Measurements from ENCODE around the gene EPN2.

Gene EPN2

GRCh38 chr17:19341211-19341631 lies 104.1 kb downstream of the EPN2 start:
- Histone ChIP-seq H3K4me3 (ENCODE audit: low read length) (no peak overlapping the region), H3K27me3 (ENCODE audit: insufficient read depth, low read length) (no peaks in the 10 kb centered on the region), H2AFZ (ENCODE audit: low read depth, low read length) (no peak overlapping the region), H3K4me1 (ENCODE audit: insufficient read depth, low read length) (peaks cover 12% of the 10 kb centered on the region), H3K36me3 (ENCODE audit: insufficient read depth, low read length) (no peaks in the 10 kb centered on the region), H3K9me3 (ENCODE audit: low read length) (no peaks in the 10 kb centered on the region)

- Histone ChIP-seq H3K4me1 (ENCODE audit: insufficient read depth, low read length) (peaks cover 16% of the 10 kb centered on the region), H3K36me3 (ENCODE audit: insufficient read depth, low read length) (no peaks in the 10 kb centered on the region), H2AFZ (ENCODE audit: low read depth, low read length) (no peak overlapping the region), H3K4me3 (ENCODE audit: low read length) (no peak overlapping the region), H3K27me3 (ENCODE audit: insufficient read depth, low read length) (no peaks in the 10 kb centered on the region), H3K9me3 (ENCODE audit: low read length) (no peaks in the 10 kb centered on the region)
These were observed 104.8 kb downstream of the EPN2 start for GRCh38 chr17:19341641-19342610.

- H3K4me3 ChIP-seq (ENCODE audit: low read length): no peak overlapping the region
- H2AFZ ChIP-seq (ENCODE audit: low read depth, low read length): no peak overlapping the region
- peaks cover 20% of the 10 kb centered on the region for H3K4me1 ChIP-seq (ENCODE audit: insufficient read depth, low read length)
- H3K27me3 ChIP-seq (ENCODE audit: insufficient read depth, low read length): no peaks in the 10 kb centered on the region
- H3K36me3 ChIP-seq (ENCODE audit: insufficient read depth, low read length): no peaks in the 10 kb centered on the region
- no peaks in the 10 kb centered on the region for H3K9me3 ChIP-seq (ENCODE audit: low read length)
These were observed 105.6 kb downstream of the EPN2 start for GRCh38 chr17:19342611-19343255.

- Histone ChIP-seq H3K9me3 (ENCODE audit: low read length) (no peaks in the 10 kb centered on the region), H3K36me3 (ENCODE audit: insufficient read depth, low read length) (no peaks in the 10 kb centered on the region), H3K4me1 (ENCODE audit: insufficient read depth, low read length) (peaks cover 20% of the 10 kb centered on the region), H2AFZ (ENCODE audit: low read depth, low read length) (no peak overlapping the region), H3K4me3 (ENCODE audit: low read length) (no peak overlapping the region), H3K27me3 (ENCODE audit: insufficient read depth, low read length) (no peaks in the 10 kb centered on the region)
These were observed 106.1 kb downstream of the EPN2 start for GRCh38 chr17:19343256-19343630.

- Histone ChIP-seq H3K4me1 (ENCODE audit: insufficient read depth, low read length) (peaks cover 20% of the 10 kb centered on the region), H3K36me3 (ENCODE audit: insufficient read depth, low read length) (no peaks in the 10 kb centered on the region), H3K4me3 (ENCODE audit: low read length) (no peak overlapping the region), H2AFZ (ENCODE audit: low read depth, low read length) (no peak overlapping the region), H3K9me3 (ENCODE audit: low read length) (no peaks in the 10 kb centered on the region), H3K27me3 (ENCODE audit: insufficient read depth, low read length) (no peaks in the 10 kb centered on the region)
These were observed 106.5 kb downstream of the EPN2 start for GRCh38 chr17:19343671-19344151.

- Histone ChIP-seq H3K4me3 (ENCODE audit: low read length) (no peak overlapping the region), H3K36me3 (ENCODE audit: insufficient read depth, low read length) (no peaks in the 10 kb centered on the region), H3K9me3 (ENCODE audit: low read length) (no peaks in the 10 kb centered on the region), H2AFZ (ENCODE audit: low read depth, low read length) (no peak overlapping the region), H3K27me3 (ENCODE audit: insufficient read depth, low read length) (no peaks in the 10 kb centered on the region), H3K4me1 (ENCODE audit: insufficient read depth, low read length) (peaks cover 19% of the 10 kb centered on the region)
These were observed 107.3 kb downstream of the EPN2 start for GRCh38 chr17:19344311-19345066.

- Histone ChIP-seq H3K36me3 (ENCODE audit: insufficient read depth, low read length) (no peaks in the 10 kb centered on the region), H3K9me3 (ENCODE audit: low read length) (no peaks in the 10 kb centered on the region), H2AFZ (ENCODE audit: low read depth, low read length) (no peak overlapping the region), H3K4me1 (ENCODE audit: insufficient read depth, low read length) (peaks cover 16% of the 10 kb centered on the region), H3K4me3 (ENCODE audit: low read length) (no peak overlapping the region), H3K27me3 (ENCODE audit: insufficient read depth, low read length) (no peaks in the 10 kb centered on the region)
These were observed 107.9 kb downstream of the EPN2 start for GRCh38 chr17:19345067-19345460.

GRCh38 chr17:19345486-19346350 lies 108.6 kb downstream of the EPN2 start:
- H3K4me1 ChIP-seq (ENCODE audit: insufficient read depth, low read length): peaks cover 16% of the 10 kb centered on the region
- no peaks in the 10 kb centered on the region for H3K27me3 ChIP-seq (ENCODE audit: insufficient read depth, low read length)
- no peaks in the 10 kb centered on the region for H3K9me3 ChIP-seq (ENCODE audit: low read length)
- no peaks in the 10 kb centered on the region for H3K36me3 ChIP-seq (ENCODE audit: insufficient read depth, low read length)
- H2AFZ ChIP-seq (ENCODE audit: low read depth, low read length): no peak overlapping the region
- no peak overlapping the region for H3K4me3 ChIP-seq (ENCODE audit: low read length)

GRCh38 chr17:19346351-19347255 lies 109.4 kb downstream of the EPN2 start:
- peaks cover 16% of the 10 kb centered on the region for H3K4me1 ChIP-seq (ENCODE audit: insufficient read depth, low read length)
- H2AFZ ChIP-seq (ENCODE audit: low read depth, low read length): no peak overlapping the region
- no peaks in the 10 kb centered on the region for H3K27me3 ChIP-seq (ENCODE audit: insufficient read depth, low read length)
- H3K36me3 ChIP-seq (ENCODE audit: insufficient read depth, low read length): no peaks in the 10 kb centered on the region
- no peaks in the 10 kb centered on the region for H3K9me3 ChIP-seq (ENCODE audit: low read length)
- H3K4me3 ChIP-seq (ENCODE audit: low read length): no peak overlapping the region

- no peak overlapping the region for H3K4me3 ChIP-seq (ENCODE audit: low read length)
- no peak overlapping the region for H2AFZ ChIP-seq (ENCODE audit: low read depth, low read length)
- H3K27me3 ChIP-seq (ENCODE audit: insufficient read depth, low read length): no peaks in the 10 kb centered on the region
- H3K4me1 ChIP-seq (ENCODE audit: insufficient read depth, low read length): peaks cover 10% of the 10 kb centered on the region
- no peaks in the 10 kb centered on the region for H3K36me3 ChIP-seq (ENCODE audit: insufficient read depth, low read length)
- H3K9me3 ChIP-seq (ENCODE audit: low read length): no peaks in the 10 kb centered on the region
These were observed 110.3 kb downstream of the EPN2 start for GRCh38 chr17:19347323-19348080.

- Histone ChIP-seq H3K4me3 (ENCODE audit: low read length) (no peak overlapping the region), H3K36me3 (ENCODE audit: insufficient read depth, low read length) (no peaks in the 10 kb centered on the region), H3K27me3 (ENCODE audit: insufficient read depth, low read length) (no peaks in the 10 kb centered on the region), H3K9me3 (ENCODE audit: low read length) (no peaks in the 10 kb centered on the region), H2AFZ (ENCODE audit: low read depth, low read length) (no peak overlapping the region), H3K4me1 (ENCODE audit: insufficient read depth, low read length) (peaks cover 9% of the 10 kb centered on the region)
These were observed 111.0 kb downstream of the EPN2 start for GRCh38 chr17:19348081-19348650.

Data from neuron (in vitro differentiated cells).